ENCODE measurements around the gene LRRC43.

Gene LRRC43

GRCh38 chr12:122228092-122228491, 45.2 kb downstream of the LRRC43 start:
- no peak for DNase-seq

DNA sequence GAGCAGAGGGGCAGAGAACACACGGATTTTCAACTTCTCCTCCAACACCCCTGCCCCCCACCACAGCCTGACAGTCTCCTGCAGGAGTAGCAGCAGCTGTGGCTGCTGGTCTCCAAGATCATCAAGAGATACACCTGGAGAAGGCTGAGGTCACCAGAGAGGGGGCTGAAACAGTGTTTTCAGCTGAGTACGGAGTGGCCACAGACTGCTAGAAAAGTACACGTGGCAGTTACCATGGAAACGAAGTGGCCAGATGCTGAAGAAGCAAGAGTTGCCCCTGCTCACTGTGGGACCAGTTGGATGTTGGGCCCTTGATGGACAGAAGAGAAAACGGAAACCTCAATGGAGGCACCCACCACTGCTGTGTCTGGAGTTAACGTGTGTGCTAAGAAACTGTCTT, 47.9 kb downstream of the LRRC43 start:
- no peak for DNase-seq

GRCh38 chr12:122232691-122233090, 49.8 kb downstream of the LRRC43 start:
- DNase-seq, result no peak

DNA sequence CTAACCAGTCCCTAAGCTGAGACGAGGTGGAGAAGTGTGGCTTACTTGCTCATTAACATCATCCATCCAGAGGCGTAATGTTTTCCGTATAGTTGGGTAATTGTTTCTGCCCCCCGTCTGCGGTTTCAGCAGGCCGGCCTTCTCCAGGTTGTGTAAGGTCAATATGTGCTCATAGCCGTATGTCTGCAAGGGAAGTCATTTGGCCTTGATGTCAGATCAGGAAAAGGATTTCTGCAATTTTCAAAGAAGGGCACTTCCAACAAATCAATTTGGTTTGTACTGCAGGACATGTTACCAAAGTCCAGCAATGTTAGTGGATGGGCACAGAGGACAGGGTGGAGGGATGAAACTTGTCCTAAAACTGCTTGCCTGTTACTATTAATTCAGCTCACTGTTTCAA, 52.8 kb downstream of the LRRC43 start:
- DNase-seq, result no peak

GRCh38 chr12:122238861-122239260, 55.9 kb downstream of the LRRC43 start:
- no peak for DNase-seq

DNA sequence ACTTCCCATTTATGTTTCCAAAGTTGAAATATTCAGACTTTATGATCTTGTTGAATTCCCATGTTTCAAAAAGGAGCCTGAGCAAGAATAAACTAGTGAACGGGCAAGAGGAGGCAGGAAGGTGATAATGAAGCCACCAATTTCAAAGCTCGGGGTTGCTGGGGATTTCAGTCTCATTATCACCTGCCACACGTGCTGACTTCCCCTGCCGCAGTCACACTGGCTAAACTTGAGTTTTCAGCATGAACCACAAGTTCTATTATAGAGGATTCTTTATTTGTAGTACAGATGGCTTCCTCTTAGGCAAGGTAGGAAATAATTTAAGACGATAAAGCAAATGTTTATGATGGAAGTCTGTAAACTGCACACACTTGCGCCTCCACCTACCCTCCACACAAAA, 61.0 kb downstream of the LRRC43 start:
- DNase-seq, result peak; percentile 47

GRCh38 chr12:122244565-122245371, 61.8 kb downstream of the LRRC43 start:
- DNase-seq, result peak; percentile 62

GRCh38 chr12:122245553-122245952, 62.6 kb downstream of the LRRC43 start:
- DNase-seq, result peak; percentile 30

DNA sequence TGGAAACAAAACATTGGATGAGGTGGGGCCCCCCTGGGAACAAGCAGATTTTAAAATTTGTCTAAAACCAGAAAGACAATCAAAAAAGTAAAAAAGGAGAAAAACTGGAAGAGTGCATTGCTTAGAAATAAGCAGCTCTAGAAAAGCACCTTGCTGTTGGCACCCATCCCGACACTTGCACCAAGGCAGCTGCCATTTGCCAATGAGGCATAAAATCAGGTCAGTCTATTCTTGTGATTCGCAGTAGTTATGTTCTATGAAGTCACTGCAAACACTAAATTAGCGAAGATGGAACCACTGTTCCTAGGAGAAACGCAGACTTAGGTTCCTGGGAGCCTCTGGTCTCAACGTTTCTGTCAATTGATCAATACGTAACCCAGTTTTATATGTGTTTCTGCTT, 67.1 kb downstream of the LRRC43 start:
- DNase-seq, result no peak

- DNase-seq, result no peak
These were observed 67.6 kb downstream of the LRRC43 start for GRCh38 chr12:122250536-122250935.

All from CD4-positive, alpha-beta T cell treated with Interleukin-17A for 1 hour (primary cell).